HG02678 (cell line): ENCODE results near the gene DNAJC8.

Experiments
- ATAC-seq: cut with Tn5 transposase; IDR thresholded peaks from one replicate; pipeline ENCODE4 v1.9.1; 2021; ENCODE audit warnings: mild to moderate bottlenecking, moderate library complexity; ENCODE audit not compliant: unreplicated experiment

Gene DNAJC8

GRCh38 chr1:28256197-28256827 is 23.5 kb upstream of the DNAJC8 start:
- ATAC-seq = no peak

DNA sequence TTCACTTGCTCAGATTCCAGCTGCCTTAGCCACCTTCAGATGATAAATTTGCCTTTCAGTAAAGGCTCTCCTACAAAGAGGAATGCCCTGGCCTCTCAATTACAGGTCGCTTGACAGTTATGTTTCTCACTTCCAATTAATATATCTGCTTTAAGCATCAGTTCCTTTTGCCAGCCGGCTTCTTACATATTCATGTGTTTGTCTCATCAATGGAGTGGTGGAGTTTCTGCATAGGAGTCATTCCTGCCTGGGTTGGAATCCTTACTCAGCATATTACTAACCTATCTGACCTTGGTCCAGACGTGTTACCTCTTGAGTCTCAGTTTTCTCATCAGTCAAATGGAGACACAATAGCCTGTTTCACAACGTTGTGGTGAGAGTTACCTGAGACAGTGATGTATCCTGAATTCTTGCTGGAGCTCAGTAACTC is 17.1 kb upstream of the DNAJC8 start:
- no peak for ATAC-seq

- no peak for ATAC-seq
These were observed 16.4 kb upstream of the DNAJC8 start for GRCh38 chr1:28249013-28249865.

DNA sequence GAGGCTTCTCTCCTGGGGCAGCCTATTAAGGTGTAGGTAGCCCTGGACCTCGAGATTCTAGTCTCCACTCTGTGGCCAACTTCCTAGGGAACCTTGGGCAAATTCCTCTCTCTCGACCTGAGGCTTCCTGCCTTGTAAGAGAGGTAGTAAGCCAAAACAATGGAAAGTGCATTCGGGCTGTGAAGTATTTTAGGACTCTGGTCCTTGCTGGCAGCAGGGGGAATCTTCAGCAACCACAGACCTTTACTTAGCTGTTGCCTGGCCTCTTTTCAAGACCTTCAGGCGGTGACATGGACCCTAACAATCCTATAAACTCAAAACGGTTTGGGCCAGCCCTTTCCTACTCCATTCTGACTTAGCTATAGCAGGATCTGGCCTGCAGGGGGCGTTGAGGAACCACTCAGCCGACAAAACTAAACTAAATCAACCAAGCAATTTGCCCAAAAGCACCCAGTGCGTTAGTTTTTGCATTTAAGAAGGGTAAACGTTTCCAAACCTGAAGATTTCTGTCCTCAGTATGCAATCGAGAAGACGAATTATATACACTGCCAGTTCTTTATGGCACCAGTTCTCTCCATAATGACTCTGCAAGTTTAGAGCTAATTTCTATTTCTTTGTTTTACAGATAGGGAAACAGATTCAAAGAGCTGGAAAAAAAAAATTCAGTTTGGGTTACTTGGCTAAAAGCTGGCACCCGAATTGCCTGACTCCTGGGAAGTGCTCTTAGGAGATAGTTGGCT is 15.6 kb upstream of the DNAJC8 start:
- ATAC-seq = no peak

GRCh38 chr1:28247612-28248272 is 14.9 kb upstream of the DNAJC8 start:
- no peak for ATAC-seq

DNA sequence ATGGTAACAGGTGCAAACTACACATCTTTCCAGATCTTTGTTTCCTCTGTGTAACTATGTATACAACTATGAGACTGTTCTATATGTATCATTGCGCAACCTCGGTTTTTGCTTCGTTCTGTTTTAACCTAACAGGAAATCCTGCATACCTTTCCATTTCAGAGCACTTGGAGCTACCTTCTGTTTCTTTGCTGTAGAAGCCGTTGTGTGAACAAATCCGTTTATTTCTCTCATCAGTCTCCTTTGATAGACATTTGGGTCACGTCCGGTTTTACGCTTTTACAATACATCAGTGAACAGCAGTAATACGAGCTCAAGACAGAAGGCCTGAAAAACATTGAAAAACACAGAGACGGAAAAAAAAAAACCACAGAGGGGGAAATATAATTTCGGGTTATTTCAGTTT is 13.6 kb upstream of the DNAJC8 start:
- no peak for ATAC-seq

GRCh38 chr1:28244549-28245251 is 11.9 kb upstream of the DNAJC8 start:
- ATAC-seq = no peak

DNA sequence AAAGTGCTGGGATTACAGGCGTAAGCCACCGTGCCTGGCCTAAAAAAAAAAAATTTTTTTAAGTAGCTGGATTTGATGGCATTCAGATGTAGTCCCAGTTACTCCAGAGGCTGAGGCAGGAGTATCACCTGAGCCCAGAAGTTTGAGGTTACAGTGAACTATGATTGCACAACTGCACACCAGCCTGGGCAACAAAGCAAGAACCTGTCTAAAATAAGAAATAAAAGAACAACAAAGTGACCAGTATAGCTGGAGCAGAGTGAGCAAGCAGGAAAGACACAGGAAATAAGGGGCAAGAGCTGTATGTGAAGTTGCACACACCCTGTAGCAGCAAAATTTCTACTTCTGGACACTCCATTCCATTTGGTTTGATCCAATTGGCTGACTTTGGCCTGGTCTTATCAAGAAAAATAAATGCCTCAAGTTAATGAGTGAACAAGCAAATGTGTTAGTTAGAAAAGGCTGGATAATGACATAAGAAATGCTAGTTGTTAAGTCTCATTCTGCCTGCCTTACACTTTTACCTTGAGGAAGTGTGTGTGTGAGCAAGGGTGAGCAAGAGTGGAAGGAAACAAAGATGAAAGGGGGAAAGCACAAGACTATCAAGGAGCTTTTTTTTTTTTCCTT is 11.0 kb upstream of the DNAJC8 start:
- ATAC-seq = no peak

GRCh38 chr1:28241638-28242241 is 8.9 kb upstream of the DNAJC8 start:
- no peak for ATAC-seq

DNA sequence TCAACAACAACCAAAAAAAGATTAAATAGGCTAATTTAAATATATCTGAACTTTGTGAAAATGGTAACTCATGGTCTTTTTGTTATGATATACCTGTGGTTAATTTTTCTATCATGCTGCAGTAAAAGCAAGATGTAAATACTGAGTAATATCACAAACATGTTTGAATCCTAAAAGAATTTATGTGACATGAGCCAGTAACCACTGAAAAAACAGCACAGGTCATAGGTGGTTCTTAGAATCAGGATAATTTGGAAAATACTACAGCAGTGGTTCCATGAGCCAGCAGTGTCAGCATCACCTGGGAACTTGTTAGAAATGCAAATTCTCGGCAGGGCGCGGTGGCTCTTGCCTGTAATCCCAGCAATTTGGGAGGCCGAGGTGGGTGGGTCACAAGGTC is 7.2 kb upstream of the DNAJC8 start:
- no peak for ATAC-seq

DNA sequence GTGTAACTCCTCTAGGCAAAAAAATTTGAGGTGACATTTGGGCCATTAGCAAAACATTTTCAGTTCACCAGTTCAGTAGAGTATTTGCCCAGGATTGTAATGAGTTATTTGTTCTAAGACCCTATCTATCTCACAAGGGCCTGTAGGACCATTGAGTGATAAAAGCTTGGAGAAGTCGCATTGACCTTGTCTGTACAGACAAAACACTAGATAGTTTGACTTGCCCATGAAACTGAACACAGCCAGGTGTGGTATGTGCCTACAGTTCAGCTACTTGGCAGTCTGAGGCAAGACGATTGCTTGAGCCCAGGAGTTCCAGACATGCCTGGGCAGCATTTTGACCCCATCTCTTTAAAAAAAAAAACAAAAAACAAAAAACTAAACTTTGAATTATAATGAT is 6.2 kb upstream of the DNAJC8 start:
- ATAC-seq = no peak

DNA sequence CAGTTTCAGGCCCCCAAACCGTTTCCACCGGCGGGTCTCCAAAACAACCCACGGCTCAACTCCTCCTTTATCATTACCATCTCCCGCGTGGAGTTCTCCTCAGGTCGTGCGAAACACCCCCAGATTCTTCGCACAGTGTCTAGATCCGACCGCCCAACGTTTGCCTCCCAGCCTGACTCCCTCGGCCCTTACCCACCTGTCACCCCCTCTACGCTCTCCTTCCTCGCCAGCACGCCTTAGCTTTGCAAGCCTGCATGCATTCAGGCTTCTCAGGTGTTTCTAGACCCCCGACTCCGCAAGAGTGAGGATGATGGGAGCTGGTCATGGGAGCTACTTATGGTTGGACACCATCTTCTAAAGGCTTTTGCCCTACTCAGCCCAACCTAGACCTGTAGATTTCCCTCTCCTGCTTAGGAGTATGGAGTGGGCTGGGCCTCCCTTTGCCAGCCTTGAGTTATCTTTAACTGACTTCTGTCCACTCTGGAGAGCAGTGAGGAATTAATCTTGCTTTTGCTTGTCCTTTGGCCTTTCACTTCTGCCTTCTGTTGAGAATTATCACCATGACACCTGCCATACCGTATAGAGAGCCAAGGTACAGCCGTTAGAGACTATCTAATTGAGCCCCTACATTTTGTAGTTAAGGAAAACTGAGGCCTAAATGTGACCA is 4.0 kb upstream of the DNAJC8 start:
- ATAC-seq = no peak

DNA sequence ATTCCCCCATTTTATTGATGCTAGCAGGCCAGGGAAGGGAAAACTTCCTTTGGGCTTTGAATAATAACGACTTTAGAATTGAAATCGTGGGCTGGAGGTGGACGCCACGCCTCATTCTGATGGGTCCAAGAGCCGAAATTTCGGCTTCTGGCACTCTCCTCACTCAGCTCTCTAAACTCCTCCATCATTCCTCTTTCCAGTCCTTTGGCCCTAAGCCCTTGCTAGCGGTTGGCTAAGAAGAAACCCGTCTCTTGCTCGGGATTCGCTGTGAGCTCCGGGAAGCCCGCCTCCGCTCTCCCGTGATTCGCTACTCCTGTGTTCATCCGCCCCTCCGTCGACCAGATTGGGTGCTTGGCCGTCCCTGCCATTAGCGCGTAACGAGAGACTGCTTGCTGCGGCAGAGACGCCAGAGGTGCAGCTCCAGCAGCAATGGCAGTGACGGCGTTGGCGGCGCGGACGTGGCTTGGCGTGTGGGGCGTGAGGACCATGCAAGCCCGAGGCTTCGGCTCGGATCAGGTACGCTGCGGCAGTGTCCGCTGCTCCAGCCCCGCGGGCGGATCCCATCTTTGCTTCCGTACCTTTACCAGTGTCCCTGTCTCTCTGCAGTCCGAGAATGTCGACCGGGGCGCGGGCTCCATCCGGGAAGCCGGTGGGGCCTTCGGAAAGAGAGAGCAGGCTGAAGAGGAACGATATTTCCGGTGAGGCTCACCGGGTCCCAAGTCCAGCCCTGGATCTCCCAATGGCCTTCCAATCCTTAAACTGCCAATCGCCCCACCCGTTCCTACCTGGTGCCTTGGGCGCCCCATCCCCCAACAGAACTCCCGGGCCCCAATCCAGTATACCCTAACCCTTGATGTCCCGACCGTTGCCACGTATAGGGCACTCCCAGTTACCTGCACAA is 3.2 kb upstream of the DNAJC8 start, which contains the start of gene ATP5IF1:
Gene ATP5IF1 (plus strand): TSS at position 370 of the 901 bp plus-strand sequence. CDS start 60 bp downstream, at position 430.
- ATAC-seq = peak; percentile 89

- no peak for ATAC-seq
These were observed 406 bp upstream of the DNAJC8 start for GRCh38 chr1:28233264-28233606.

DNA sequence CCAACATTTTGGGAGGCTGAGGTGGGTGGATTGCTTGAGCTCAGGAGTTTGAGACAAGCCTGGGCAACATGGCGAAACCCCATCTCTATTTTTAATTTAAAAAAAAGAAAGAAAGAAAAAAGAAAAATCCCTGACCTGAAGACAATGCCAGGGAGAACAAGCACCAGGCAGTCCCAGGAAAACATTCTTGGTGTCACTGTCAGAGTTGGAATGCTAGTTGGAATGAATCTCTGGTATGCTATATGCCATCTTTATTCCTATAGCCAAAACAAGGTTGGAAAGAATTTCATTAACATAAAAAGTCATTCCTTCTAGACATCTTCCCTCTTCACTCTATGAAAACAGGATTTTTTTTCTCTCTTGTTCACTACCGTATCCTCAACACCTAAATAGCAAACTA is 2.8 kb downstream of the DNAJC8 start:
- no peak for ATAC-seq

DNA sequence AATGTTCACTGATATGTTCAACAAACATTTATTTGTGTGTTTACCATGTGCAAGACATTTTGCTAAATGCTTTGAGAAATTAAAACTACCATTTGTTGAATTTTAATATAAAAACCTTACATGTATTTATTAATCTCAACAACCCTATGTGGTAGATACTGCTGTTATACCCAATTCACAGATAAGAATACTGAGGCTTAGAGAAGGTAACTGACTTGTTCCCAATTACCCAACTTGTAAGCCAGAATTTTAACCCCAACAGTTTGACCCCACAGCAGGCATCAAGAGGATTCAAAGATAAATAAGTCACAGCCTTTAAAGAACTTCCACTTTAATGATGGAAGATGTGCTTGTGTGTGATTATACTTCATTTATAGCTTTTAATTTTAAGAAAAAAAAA is 3.7 kb downstream of the DNAJC8 start:
- ATAC-seq = no peak

DNA sequence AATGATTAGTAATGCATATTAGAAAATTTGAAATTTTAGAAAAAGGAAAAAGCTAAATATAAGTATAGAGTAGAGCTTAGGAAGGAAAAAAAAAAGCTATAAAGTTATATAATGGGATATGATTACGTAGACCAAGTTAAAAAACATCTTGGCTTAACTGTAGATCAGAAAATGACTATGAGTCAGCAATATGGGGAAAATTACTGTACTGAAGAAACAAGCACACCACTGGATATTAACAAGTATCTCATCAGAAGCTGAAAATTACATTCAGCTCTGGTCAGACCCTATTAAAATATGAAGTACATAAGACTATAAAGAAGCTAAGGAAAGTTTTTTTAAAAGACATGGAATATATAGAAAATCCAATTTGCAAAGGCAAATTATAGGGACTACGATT is 19.5 kb downstream of the DNAJC8 start:
- ATAC-seq = no peak

DNA sequence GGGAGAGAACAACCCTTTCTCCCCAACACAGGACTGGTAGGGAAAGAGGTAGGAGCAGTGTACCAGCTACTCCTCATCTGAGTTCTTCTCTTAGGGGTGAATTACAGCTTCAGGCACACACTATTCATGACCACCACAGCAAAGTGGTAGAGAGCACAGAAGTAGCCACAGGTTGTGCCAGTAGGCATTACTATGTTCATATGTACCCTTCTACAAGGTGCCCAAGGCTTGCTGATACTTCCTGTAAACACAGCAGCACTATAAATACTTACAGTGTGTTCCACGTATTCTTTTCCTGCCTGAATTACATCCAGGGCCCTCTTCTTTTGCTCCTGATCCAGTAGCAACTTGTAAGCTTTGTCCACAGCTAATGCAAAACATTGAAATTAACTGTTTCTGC is 23.1 kb downstream of the DNAJC8 start:
- ATAC-seq = no peak
